Stomach (tissue), 19 donors: Measurements from ENCODE around the gene LRTM2. TPM values are rescaled to one million over a fixed set of nuclear protein-coding genes. Genes with fewer than 3 reads are reported as not detected.

ENCODE experiments used
- DNase-seq, 2 donors: peaks; one replicate each; pipeline versions ENCODE4 v3.0.0 to v3.0.0-alpha.2; 2013 to 2019
- H3K27ac ChIP-seq, 5 donors: fragments of 200-600 bp in 4 of 5; sonication (generic) in 4 of 5; one replicate each; pipeline ENCODE4 v1.5.1; 2013 to 2019; ENCODE audit warnings: mild to moderate bottlenecking in 1 of 5, moderate library complexity in 1 of 5
- H3K27me3 ChIP-seq, 3 donors: fragments of 200-600 bp; sonication (generic); one replicate each; pipeline ENCODE4 v1.5.1; 2017 to 2019; ENCODE audit warnings: mixed run types in 1 of 3
- H3K36me3 ChIP-seq, 4 donors: fragments of 200-600 bp; sonication (generic); 1 replicate in 3 of 4; 2 replicates in 1 of 4; pipeline ENCODE4 v1.5.1; 2016 to 2019
- H3K4me1 ChIP-seq, 4 donors: fragments of 200-600 bp; sonication (generic); one replicate each; pipeline ENCODE4 v1.5.1; 2016 to 2019
- H3K4me3 ChIP-seq, 4 donors: fragments of 200-600 bp; sonication (generic) in 3 of 4; one replicate each; pipeline ENCODE4 v1.5.1; 2016 to 2019; ENCODE audit warnings: mild to moderate bottlenecking in 1 of 4
- H3K9me3 ChIP-seq, 4 donors: fragments of 200-600 bp; sonication (generic); one replicate each; pipeline ENCODE4 v1.5.1; 2016 to 2019
- EP300 ChIP-seq: sonication (generic); formaldehyde crosslinking; IDR thresholded peaks from one replicate; pipeline ENCODE4 v1.6.1; 2017; ENCODE audit warnings: antibody characterized with exemption
- POLR2A ChIP-seq, 4 donors: fragments of 450-650 bp; IDR thresholded peaks; one replicate each; pipeline ENCODE4 v1.6.1; 2016; ENCODE audit warnings: antibody characterized with exemption in 4 of 4, control low read depth in 2 of 4, mild to moderate bottlenecking in 1 of 4, moderate library complexity in 1 of 4
- POLR2AphosphoS5 ChIP-seq, 3 donors: sonication (generic); formaldehyde crosslinking; IDR thresholded peaks; one replicate each; pipeline ENCODE4 v1.6.1; 2016; ENCODE audit warnings: antibody characterized with exemption in 3 of 3
- WGBS, 5 donors: extraction: QIAGEN DNeasy Blood & Tissue Kit in 3 of 5; methylation state at CpG; one replicate each; pipeline versions ENCODE4 v1.1.5 to v1.1.7; 2013 to 2018; 5-methylcytosine and 5-hydroxymethylcytosine counted together
- intact Hi-C: fragments of 100-400 bp; cut with DNase I; formaldehyde crosslinking; loops from one replicate; pipeline ENCODE4 v1.15.1; 2023; ENCODE audit warnings: low total_unique reads
- long read RNA-seq, 10 donors: transcript quantifications; one replicate each; lab custom pipeline, GENCODE V29; 2026
- polyA plus RNA-seq, 3 donors: library from polyadenylated mRNA; stranded (reverse); fragments of 200-250 nt; gene quantifications; one replicate each; pipeline ENCODE4 v1.2.3, GENCODE V29; 2013
- total RNA-seq, 5 donors: library from RNA; depleted of rRNA; stranded (reverse); fragments of >200 nt; gene quantifications; one replicate each; pipeline versions ENCODE4 v1.1.0 to v1.2.3, GENCODE V29; 2014 to 2016
- TF ChIP-seq, protein P1 (sequence below), 7 experiments: fragments of 450-650 bp in 4 of 7; fragments of 200-600 bp in 3 of 7; sonication (generic) in 3 of 7; IDR thresholded peaks; one replicate each; pipeline ENCODE4 v1.5.1; 2016 to 2019; ENCODE audit warnings: antibody characterized with exemption in 7 of 7, control low read depth in 2 of 7, mild to moderate bottlenecking in 1 of 7
- donor health status: healthy with polysubstance abuse.
- donor health status: Bipolar disorder and iron deficiency.
- donor health status: healthy.

The LRTM2 gene
- total RNA-seq, result not detected
- polyA plus RNA-seq, result under 1 TPM in 1 of 3 donors, not detected in 2; 0.03 TPM
- long read RNA-seq, donor 1, result 0 reads
- long read RNA-seq, donor 2, result 0 reads
- long read RNA-seq, donor 3, result 0 reads
- long read RNA-seq, donor 4, result 0 reads
- long read RNA-seq, donor 5, result 0 reads
- long read RNA-seq, donor 6, result 0 reads
- long read RNA-seq, donor 7, result 0 reads
- long read RNA-seq, donor 8, result 0 reads
- long read RNA-seq, donor 9, result 0 reads
- long read RNA-seq, donor 10, result 0 reads

DNA sequence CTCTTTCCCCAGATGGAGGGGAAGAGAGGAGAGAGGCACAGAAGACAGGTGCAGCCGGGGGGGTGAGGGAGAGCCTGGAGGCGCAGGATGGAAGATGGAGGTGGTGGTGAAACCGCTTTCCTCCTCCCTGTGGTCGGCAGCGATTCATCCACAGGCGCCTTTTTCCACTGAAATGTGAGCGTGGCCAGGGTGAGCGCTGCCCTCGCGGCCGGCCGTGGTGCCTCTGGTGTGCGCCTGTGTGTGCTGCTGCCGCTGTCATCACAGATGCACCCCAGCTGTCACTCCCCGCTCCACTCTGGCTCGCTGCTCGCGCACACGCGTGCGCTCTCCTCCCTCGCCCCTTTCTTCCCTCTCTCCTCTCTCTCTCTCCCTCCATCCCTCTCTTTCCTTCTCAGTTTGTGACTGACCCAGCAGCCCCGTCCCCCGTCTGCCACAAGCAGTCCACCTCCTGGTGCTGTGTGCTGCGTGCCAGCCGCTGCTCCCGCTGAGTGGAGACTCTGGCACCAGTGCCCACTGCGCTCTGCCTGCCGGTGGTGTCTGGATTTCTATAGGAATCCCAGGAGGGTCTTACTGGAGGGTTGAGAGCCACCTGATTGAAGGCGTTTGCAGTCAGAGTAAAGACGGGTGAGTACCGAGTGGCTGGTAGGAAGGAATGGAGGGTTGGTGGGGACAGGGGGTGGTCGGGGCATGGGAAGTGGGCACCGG is at the start of gene LRTM2:
TSS of gene LRTM2 (plus strand) at position 375 of the 705 bp plus-strand sequence. CDS start 7,584 bp downstream, outside the sequence.
- peaks cover 10 to 72% (median 34%) of the 10 kb centered on the region in 3 donors for H3K27me3 ChIP-seq
- TF ChIP-seq POLR2AphosphoS5 (IDR thresholded peaks at IDR 0.05) (no peak), POLR2A (IDR thresholded peaks at IDR 0.05) (no peak), EP300 (no peak)
- TF ChIP-seq, protein P1, sequence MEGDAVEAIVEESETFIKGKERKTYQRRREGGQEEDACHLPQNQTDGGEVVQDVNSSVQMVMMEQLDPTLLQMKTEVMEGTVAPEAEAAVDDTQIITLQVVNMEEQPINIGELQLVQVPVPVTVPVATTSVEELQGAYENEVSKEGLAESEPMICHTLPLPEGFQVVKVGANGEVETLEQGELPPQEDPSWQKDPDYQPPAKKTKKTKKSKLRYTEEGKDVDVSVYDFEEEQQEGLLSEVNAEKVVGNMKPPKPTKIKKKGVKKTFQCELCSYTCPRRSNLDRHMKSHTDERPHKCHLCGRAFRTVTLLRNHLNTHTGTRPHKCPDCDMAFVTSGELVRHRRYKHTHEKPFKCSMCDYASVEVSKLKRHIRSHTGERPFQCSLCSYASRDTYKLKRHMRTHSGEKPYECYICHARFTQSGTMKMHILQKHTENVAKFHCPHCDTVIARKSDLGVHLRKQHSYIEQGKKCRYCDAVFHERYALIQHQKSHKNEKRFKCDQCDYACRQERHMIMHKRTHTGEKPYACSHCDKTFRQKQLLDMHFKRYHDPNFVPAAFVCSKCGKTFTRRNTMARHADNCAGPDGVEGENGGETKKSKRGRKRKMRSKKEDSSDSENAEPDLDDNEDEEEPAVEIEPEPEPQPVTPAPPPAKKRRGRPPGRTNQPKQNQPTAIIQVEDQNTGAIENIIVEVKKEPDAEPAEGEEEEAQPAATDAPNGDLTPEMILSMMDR (IDR thresholded peaks at IDR 0.05), result no peak
- intact Hi-C loops, result loop anchor here (10.0 kb wide), 1 partner anchor 94 kb away; the partner anchor contains the start of gene CACNA2D4

DNA sequence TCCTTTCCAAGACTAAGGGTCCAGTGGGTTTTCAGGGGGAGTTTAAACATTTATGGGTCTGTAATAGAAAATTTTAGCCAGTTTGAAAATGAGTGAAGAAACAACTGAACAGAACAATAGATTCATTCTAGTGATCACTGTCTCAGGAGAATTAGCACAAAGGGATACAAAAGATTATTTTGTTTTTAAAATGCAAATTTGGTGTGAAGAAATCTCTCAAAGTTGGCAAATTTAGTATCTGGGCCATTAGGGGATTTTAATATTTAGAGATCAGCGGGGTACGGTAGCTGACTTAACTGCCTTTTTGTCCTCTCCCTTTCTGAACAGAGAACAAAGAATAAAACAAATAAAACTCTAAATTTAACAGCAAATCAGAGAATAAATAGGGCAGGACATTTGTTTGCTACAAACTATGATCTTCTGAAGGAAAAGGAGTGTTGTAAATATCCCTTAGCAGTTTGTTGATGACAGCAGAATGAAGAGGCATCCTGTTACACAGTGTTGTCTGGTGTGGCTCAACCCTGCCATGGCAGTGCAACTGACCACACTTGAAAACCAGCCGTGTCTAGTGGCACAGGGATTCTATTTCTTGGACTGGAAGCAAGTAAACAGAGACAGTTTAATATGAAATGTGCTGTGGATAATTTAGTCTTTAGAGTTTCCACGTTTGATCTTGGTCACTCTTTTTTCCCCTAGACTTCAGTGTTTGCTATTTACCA is 46.3 kb upstream of the LRTM2 start:
- no peak overlapping the region for H3K27ac ChIP-seq
- DNase-seq, result no peak
- no peak for TF ChIP-seq EP300
- no peak for TF ChIP-seq POLR2A (IDR thresholded peaks at IDR 0.05)
- TF ChIP-seq, protein P1 (IDR thresholded peaks at IDR 0.05), result no peak
- no peak for TF ChIP-seq POLR2AphosphoS5 (IDR thresholded peaks at IDR 0.05)
- no peaks in the 10 kb centered on the region for H3K27me3 ChIP-seq
- 51 to 74% (median 65%) methylated on average over 4 of the region's 4 CpGs for WGBS, 5 donors
- H3K4me3 ChIP-seq, result no peak overlapping the region
- H3K36me3 ChIP-seq, result peaks cover 0 to 43% (median 30%) of the 10 kb centered on the region in 4 donors
- no peaks in the 10 kb centered on the region for H3K9me3 ChIP-seq
- intact Hi-C loops, result no loop called here
- H3K4me1 ChIP-seq, result peaks cover 4 to 56% (median 26%) of the 10 kb centered on the region in 4 donors

More for the DNA sequence above, at the start of gene LRTM2:
- Histone ChIP-seq H3K4me1 (peaks cover 0 to 13% (median 4%) of the 10 kb centered on the region in 4 donors), H3K27ac (no peak within 1 kb of the TSS), H3K36me3 (no peaks in the 10 kb centered on the region), H3K4me3 (no peak within 1 kb of the TSS), H3K9me3 (no peaks in the 10 kb centered on the region)
- DNase-seq, result no peak
- WGBS, 5 donors, result 15 to 19% (median 17%) methylated on average over 27 to 34 of the region's 34 CpGs

DNA sequence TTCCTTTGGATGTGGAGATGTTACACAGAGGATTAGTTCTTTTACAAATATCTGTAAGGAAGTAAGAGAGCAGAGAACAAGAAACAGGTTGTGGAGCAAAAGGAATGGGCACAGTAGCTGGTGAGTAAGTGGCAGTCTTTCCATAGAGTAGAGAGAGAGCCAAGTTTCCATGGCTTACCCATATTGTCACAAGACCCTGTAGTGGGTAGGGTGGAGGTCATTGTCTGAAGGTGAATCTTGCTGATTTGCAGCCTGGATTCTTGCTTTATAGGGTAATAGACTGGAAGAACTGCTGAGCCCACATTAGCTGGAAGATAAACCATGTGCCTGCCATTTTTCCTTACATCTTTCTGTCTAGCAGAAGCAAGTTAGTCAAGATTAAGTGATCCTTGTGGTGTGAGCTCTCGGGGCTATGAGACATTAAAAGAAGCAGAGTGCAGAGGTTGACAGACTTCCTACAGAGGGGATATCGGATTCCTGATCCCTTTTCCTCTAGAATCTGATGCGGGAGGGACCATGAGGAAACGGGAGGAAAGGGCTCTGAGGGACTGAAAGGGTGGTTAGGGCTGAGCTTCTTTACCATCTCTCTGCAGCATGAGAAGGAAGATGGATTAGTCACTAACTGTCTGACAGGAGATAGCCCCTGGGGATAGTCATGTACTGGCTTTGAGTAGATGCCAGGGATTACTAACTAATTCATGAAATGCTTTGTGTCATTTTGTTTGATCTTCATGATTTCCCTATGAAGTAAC is 44.0 kb upstream of the LRTM2 start:
- peaks cover 5 to 54% (median 36%) of the 10 kb centered on the region in 4 donors for H3K36me3 ChIP-seq
- intact Hi-C loops, result no loop called here
- H3K27ac ChIP-seq, result no peak overlapping the region
- TF ChIP-seq POLR2A (IDR thresholded peaks at IDR 0.05) (no peak), EP300 (no peak), POLR2AphosphoS5 (IDR thresholded peaks at IDR 0.05) (no peak)
- TF ChIP-seq, protein P1 (IDR thresholded peaks at IDR 0.05), result no peak
- peaks cover 11 to 56% (median 33%) of the 10 kb centered on the region in 4 donors for H3K4me1 ChIP-seq
- DNase-seq, result no peak
- no peaks in the 10 kb centered on the region for H3K9me3 ChIP-seq
- H3K4me3 ChIP-seq, result no peak overlapping the region
- WGBS, 5 donors, result 81 to 95% (median 91%) methylated on average over 4 of the region's 4 CpGs
- no peaks in the 10 kb centered on the region for H3K27me3 ChIP-seq
